CD1c-positive myeloid dendritic cell (primary cell): ENCODE measurements around the gene DDOST.
"Not testable (repeated sequence)": the region's sequence is repeated elsewhere in the genome, so short reads cannot be mapped to it uniquely, and the experiment has no call there.

ENCODE experiments used
- DNase-seq: peaks from one replicate; pipeline ENCODE4 v3.0.0-alpha.2; 2016; ENCODE audit errors: extremely low spot score

The DDOST gene

DNA sequence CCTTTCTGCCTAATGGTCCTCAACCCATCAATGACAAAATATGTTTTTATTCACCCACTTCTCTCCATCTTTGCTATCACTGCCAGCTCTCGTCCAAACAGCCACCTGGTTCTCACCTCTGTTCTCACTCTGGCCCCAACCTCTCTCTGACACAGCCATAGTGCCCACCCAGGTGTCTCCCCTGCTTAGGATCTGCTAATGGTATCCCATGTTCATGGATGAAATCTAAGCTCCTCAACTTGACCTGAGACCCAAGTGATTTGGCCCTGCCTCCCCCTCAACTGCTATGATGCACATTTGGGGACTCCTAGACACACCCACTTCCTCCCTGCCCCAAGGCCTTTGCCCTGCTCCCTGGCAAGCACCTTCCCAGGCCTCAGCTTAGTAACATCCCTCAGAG is 30.7 kb upstream of the DDOST start:
- DNase-seq, result no peak

DNA sequence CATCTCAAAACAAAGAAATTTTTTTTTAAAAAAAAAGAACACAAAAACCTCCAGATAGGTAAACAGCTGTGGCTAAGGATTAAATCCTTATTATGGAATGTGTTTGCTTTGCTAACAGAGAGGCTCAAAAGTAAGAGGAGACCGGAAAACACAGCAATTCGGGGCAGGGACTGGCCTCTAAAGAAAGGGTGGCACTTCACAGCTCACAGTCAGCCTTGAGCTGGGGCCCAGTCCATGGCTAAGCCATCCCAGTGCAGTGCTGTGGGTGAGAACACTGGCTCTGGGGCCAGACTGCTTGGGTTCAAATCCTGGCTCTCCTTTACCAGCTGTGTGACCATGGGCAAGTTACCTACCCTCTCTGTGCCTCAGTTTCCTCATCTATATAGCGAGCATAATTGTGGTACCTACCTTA is 28.5 kb upstream of the DDOST start:
- no peak for DNase-seq

- DNase-seq, result no peak
Measured at GRCh38 chr1:20686883-20687725, 25.9 kb upstream of the DDOST start.

GRCh38 chr1:20685741-20686140 is 24.6 kb upstream of the DDOST start:
- DNase-seq, result peak; percentile 44

DNA sequence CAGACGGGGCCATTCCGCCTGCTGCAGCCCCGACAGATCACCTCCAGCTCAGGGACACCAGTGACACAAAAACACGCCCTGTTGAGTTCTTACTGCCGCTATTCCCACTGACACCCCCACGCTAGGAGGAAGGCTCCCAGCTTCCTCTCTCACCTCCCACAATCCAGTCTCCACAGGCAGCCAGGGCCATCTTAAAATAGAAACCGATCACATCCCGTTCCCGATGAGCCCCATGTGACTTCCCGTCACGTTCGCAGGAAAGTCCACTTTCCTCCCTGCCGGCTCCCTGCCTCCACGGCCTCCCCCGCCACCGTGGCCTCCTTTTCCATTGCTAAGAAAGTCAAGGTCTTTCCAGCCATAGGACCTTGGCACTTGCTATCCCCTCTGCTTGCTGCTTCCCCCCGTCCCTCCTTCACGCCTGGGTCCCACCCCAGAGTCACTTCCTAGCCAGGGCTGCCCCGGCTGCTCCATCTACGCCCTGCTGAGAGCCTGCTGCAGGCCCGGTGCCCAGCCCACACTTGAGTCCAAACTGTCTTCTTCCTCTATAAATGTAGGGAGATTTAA is 24.0 kb upstream of the DDOST start:
- peak; percentile 70 for DNase-seq

DNA sequence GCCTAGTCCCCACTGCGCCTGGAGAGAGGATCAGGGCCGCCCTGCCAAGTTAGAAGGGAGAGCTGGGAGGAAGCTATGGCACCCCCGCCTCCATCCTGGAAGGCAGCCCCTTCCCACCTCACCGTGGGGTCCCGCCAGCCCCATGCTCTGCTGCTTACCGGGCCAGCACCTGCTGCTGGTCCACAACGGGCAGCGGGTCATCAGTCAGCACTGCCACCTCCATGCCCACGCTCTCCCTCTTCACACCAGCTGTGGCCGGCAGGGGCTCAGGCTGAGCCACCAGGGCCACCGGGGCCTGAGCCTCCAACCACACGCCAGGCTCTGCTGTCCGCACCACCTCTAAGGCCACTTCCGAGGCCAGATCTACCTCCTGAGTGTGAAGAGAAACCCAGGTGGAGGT is 23.5 kb upstream of the DDOST start:
- no peak for DNase-seq

DNA sequence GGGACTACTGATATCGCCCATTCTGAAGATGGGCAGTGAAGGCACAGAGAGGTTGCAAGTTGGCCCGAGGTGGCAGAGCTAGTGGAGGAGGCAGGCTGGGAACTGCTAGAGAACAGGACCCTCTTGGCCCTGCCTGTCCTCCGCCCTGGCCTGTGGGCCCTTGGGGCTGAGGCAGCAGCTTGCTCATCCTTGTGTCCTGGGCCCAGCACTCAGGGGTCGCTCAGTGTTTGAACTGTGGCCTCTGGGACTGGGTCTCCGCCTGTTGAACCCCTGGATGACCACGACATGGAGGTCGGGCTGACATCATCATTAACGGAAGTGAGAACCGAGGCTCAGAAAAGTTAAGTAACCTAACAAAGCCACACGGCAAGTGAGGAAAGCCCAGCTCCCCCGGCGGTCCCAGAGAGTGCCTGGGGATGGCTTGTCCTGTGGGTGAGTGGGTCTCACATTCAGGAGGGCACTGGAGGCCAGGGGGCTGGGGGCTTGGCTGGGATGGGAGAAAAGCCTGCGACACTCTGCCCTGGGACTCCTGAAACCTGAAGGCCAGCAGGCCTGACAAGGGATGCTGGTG is 23.0 kb upstream of the DDOST start:
- peak; percentile 32 for DNase-seq

DNA sequence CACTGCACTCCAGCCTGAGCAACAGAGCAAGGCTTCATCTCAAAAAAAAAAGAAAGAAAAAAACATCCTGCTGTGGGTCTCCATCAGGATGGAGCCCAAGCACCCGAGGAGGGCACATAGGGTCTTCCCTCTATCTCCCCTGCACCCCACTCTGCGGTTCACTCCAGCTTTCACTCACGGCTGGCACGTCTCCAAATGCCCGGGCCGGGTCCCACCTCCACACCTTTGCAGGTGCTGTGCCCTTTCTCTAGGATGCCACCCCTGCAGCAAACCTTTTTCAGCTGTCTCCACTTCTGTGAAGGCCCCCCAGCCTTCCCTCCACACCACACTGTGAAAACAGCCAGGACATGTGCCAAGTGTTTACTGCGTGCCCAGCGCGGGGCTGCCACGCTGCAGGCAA is 22.4 kb upstream of the DDOST start:
- DNase-seq, result no peak

DNA sequence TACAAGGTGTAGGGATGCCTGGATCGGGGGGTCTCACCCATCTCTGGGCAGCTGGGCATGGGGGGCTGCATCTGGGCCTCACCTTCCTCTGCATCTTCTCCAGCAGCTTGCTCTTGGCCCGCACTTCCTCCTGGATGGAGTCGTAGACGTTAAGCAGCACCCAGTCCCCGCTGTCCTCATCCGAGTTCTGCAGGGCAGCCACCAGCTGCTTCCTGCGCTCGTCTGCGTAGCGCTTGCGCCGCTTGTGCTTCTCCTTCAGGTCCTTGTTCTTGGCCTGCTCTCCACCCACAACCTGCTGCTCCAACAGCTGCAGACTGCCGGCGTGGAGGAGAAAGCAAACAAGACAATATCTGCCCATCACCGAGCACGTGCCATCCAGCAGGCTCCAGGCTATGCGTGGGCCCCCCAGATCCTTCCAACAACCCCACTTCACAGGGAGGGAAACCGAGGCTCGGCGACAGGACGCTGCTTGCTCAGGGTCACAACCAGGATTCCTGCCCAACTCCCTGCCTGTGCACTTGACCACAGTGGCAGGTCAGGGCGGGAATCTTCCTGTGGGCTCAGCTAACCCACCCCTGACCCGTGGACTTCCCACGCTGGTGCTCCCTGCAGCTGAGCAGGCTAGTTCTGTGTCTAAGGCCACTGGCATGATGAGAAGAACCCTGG is 21.5 kb upstream of the DDOST start:
- DNase-seq, result peak; percentile 63

DNA sequence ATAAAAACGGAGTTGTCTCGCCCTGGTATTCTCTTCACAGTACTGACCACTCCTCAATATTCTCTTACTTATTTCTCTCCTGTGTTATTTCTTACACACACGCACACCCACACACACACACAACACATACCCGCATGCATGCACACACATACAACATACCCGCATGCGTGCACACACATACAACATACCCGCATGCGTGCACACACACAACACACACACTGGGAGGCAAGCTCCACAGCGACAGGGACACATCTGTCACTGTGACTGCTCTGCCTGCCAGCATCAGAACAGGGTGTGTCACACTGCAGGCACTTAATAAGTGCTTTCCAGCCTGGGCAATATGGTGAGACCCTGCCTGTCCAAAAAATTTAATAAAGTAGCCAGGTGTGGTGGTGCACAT is 20.8 kb upstream of the DDOST start:
- DNase-seq, result no peak

GRCh38 chr1:20680269-20680668 is 19.1 kb upstream of the DDOST start:
- DNase-seq, result no peak

GRCh38 chr1:20678599-20678998 is 17.4 kb upstream of the DDOST start:
- peak; percentile 45 for DNase-seq

GRCh38 chr1:20673626-20674025 is 12.5 kb upstream of the DDOST start:
- DNase-seq, result not testable (repeated sequence)

- no peak for DNase-seq
Measured at GRCh38 chr1:20672265-20672632, 11.1 kb upstream of the DDOST start.

GRCh38 chr1:20670936-20671335 is 9.8 kb upstream of the DDOST start:
- DNase-seq, result peak; percentile 9

DNA sequence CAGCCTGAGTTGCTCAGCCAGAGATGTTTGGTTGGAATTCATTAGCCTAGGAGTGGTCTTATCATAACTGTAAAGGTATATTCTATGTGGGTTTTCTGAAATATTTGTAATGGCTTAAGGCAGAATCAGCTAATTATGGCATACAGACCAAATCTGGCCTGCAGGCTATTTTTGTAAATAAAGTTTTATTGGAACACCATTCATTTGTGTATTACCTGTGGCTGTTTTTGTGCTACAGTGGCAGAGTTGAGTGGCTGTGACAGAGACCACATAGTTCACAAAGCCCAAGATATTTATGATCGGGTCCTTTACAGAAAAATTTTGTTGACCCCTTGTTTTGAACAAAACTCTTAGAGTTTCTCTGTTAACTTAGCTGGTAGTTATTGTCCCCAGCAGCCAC is 7.4 kb upstream of the DDOST start:
- no peak for DNase-seq

- DNase-seq, result peak; percentile 13
Measured at GRCh38 chr1:20666804-20667203, 5.6 kb upstream of the DDOST start.

DNA sequence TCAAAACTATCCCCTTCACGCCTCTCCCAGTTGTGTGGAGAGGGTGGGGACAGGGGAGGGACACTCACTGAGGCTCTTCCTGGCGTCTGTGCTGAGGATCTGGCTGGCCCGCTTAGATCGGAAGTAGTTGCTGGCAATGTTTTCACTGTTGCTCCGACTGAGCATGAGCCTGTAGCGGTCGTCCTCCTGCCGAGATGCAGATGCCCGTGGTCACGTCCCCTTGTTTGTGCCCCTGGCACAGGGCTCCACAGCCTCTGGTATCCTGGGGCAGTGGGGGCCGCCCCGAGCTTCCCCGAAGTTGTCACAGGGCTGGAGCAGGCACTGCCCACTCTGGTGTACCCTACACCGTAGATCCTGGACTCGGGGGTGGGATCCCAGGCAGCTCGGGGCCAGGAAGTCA is 5.0 kb upstream of the DDOST start:
- DNase-seq, result no peak

DNA sequence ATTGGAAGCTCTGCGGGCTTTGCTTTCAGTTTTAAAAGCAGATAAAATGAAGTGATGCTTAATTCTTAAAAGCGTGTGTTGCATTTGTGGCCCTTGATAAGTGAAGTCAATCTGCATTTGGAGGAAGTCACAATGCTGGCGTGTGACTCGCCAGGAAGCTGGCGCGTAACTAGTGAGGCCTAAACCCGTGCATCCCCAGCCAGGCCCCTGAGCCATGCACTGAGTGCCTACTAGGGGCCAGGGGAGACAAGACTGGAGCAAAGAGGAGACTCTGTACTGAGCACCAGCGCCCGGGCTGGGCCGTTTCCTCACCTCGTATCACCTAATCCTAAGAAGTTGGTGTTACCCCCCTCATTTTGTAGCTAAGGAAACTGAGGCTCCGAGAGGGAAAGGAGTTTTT is 4.6 kb upstream of the DDOST start:
- no peak for DNase-seq

- no peak for DNase-seq
Measured at GRCh38 chr1:20663969-20664715, 3.0 kb upstream of the DDOST start.

DNA sequence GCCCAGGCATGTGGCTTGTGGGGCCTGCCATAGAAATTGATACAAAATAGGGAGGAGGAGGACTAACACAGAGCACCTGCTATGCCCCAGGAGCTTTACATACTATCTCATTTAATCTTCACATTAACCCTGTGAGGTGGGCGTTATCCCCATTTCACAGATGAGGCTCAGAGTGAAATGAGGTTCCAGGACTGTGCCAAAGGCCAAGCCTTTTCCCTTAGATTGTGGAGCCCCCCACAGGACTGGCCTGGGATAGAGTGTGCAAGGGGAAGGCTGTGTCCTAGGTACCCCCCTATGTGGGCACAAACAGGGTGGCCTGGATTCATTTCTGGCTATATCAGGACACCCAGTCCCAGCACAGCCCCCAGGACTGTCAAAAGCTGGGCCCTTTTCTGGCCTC is 2.2 kb upstream of the DDOST start:
- no peak for DNase-seq

DNA sequence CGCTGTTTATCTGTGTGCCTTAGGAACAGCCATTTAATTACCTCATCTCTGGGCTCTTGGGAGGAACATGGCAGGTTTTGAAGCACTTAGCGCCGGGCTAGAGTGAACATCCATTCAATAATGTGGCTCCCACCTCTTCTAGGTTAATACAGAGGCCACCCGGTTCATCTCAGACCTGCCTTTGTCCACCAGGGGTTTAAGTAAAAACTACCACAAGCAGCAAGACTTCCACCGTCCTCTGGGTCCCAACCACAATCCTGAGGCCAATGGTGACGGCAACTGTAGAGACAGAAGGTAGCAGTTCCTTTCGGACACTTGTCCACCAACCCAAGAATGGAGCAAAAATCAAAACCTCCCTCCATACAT is 924 bp upstream of the DDOST start:
- no peak for DNase-seq
